Cerebellar nuclear complex (tissue), 1 donor: Measurements from ENCODE around the gene IFT81.
"Not testable (repeated sequence)": the region's sequence is repeated elsewhere in the genome, so short reads cannot be mapped to it uniquely, and the experiment has no call there.

Source experiments
- DNase-seq, 2 experiments: peaks; one replicate each; lab custom pipeline; 2025; lab: John Stamatoyannopoulos, UW

The IFT81 gene

DNA sequence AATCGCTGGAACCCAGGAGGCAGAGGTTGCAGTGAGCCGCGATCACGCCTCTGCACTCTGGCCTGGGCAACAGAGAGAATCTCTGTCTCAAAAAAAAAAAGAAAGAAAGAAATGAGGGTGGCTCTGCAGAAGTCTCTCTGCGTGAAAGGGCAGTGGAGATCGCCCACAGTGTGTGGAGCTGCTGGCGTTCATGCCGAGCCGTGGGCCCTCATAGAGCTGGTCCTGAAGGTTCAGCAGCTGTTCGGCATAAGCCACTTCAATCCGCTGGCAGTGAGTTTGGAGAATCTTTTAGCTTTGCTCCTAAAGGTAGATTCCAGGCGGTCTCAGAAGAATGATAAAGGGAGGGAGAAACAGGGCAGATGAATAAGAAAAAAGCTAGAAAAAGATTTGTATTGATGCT lies 120.2 kb downstream of the IFT81 start:
- DNase-seq, result no peak

DNA sequence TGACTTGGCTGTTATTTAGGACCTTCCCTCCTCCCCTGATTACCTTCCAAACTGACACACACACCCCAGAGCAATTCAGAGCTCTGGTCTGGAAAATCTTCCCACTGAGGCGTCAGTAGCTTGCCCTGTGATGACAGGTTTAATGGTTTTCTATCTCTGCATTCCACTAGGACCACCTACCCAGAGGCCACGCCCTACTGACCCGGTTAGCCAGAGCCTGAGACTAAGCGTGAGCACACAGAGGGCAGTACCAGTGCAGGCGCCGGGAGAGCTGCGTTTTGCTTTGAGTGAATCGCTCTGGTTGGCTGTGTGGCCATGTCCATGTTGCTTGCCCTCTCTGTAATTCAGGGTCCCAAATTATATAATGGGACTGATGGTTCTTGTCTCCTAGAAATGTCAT lies 120.7 kb downstream of the IFT81 start:
- DNase-seq, result no peak

- no peak for DNase-seq
These were observed 121.2 kb downstream of the IFT81 start for GRCh38 chr12:110245369-110245772.

DNA sequence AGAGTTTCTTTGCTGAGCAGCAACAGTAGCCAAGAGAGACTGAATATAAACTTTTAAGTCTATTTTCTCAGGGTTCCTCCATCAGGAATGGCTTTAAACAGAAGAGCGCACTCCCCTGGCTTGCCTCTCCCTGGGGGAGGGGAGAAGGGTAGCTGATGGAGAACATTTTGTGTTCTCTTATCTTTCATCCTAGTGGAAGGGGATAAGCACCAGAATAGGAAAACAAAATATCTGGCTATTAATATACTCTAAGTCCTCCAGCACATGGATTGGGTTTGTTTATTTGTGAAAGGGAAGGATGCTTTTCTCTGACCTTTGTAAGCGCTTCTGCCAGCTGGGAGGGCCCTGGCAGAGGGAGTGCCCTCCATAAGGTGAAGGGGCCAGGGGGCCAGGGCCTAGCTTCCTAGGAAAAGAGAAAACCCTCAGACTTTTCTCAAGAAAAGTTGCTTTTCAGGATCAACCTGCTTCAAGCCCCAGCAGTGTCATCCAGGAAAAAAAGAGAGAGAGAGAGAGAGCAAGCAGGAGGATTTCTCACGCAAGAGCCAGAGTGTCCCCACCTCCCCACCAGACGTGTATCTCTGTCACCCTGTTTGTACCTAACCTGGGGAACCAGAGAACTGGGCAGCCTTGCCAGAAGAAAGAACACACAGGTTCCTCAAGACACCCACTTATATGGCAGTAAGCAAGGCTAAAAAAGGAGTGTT lies 122.6 kb downstream of the IFT81 start:
- no peak for DNase-seq

- no peak for DNase-seq
These were observed 123.4 kb downstream of the IFT81 start for GRCh38 chr12:110247340-110248095.

DNA sequence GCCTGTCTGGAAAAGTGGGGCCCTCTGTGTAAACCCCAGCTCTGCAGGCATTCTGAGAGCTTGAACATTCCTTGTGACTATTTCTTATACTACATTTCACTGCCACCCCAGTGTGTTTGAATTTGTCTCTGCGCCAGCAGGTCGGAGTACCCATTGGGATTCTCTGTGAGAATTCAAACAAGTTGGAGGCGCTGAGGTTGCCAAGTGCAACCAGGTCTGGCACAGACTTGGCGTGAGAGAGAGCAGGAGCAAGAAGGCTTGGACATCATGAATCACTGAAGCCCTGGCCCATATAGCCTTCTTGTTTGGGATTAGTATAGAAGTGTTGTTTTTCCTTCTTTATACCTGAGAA lies 123.9 kb downstream of the IFT81 start:
- no peak for DNase-seq

DNA sequence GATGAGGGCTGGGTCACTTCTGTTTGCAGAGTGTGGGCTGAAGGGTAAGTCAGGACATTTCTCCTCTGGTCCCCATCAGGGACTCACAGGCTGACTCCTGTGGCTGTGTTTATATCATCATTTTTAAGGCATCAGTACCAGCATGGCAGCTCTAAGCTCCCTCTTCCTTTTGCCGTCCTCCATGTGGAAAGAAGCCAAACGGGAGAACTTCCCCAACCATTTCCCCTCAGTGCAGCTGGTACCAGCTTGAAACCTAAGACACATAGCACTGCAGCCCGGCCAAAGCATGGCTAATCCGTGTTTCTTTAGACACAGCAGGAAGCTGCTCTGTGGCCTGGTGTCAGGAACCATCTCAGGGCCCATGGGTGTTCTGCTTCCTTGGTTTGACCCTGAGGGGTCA lies 124.9 kb downstream of the IFT81 start:
- DNase-seq, result no peak

- no peak for DNase-seq
These were observed 125.6 kb downstream of the IFT81 start for GRCh38 chr12:110249716-110250225.

DNA sequence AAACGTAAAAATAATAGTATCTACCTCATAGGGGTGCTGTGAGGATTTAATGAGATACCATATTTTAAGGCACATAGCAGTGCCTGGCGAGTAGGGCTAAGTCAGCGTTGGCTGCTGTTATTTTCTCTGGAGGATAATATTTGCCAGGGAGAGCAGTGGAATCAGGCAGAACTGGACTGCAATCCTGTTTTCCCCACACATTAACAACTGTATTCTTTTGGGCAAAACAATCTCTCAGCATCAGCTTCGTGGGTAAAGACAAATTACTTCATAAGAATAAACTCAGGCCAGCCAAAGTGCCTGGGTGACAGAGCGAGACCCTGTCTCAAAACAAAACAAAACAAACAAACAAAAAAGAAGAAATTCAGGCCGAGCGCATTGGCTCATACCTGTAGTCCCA lies 127.2 kb downstream of the IFT81 start:
- DNase-seq, result no peak

DNA sequence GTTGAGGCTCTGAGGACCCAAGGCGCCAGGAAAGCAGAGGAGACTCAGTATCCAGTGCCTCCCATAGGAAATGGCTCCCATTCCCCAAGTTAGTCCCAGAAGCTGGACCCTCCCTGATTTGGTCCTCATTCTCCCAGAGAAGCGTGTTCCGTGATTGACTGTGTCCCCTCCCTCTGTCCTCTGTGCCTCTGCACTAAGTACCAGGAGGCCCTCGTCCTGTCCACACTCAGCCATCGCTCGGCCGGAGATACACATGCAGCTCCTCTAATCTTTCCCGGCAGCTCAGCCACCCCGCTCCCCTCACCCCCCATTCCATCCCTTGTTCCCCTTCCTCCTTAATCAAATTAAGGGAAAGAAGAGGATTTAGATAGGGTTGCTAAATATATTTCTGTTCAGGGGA lies 128.6 kb downstream of the IFT81 start:
- no peak for DNase-seq

- DNase-seq, result no peak
These were observed 129.0 kb downstream of the IFT81 start for GRCh38 chr12:110253176-110253575.

- no peak for DNase-seq
These were observed 130.9 kb downstream of the IFT81 start for GRCh38 chr12:110254971-110255540.

GRCh38 chr12:110255890-110256456 lies 131.8 kb downstream of the IFT81 start:
- not testable (repeated sequence) for DNase-seq

DNA sequence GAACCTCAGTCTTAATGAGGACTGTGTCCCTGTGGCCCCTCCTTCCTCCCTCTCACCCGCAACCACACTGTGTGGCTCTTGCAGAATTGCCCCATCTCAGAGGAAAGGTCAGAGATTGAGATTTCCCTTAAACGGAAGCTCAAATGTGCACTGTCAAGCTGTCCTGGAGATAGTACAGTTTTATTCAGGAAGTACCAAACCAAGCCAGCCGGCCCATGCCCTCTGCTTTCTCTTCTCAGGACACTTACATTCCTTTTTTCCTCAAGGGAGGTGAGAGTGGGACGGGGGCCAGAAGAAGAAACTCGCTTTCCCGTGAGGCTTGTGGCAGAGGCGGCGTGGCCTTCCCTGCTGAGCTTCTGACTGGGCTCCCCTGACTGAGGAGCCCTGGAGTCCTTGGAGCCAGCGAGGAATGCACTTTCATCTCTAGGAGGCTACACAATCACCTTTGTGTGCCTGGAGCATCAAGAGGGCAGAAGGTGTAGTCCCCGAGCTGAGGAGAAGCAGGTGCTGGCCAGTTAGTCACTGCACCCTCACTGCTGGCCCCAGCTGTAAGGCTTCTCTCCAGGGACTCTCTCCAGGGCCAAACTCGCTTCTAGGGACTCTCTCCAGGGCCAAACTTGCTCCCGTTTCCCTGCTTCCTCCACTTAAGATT lies 132.7 kb downstream of the IFT81 start:
- DNase-seq, result no peak

DNA sequence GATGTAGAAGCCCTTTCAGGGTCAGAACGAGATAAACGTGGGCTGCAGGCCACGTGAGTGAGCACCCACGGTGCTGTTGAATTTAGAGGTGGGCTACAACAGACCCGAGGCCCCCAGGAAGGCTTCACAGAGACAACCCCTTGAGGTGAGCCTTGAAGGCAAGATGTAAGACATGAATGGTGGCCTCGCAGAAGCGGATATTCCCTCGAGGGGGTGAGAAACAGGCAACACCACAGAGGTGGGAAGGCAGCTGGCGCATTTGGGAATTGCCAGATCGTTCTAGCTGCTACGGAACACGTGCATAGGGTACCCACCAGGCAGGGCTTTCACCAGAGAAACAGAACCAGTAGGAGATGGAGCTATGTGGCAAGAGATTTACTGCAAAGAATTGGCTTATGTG lies 134.3 kb downstream of the IFT81 start:
- no peak for DNase-seq

GRCh38 chr12:110262442-110263388 lies 138.6 kb downstream of the IFT81 start:
- no peak for DNase-seq

DNA sequence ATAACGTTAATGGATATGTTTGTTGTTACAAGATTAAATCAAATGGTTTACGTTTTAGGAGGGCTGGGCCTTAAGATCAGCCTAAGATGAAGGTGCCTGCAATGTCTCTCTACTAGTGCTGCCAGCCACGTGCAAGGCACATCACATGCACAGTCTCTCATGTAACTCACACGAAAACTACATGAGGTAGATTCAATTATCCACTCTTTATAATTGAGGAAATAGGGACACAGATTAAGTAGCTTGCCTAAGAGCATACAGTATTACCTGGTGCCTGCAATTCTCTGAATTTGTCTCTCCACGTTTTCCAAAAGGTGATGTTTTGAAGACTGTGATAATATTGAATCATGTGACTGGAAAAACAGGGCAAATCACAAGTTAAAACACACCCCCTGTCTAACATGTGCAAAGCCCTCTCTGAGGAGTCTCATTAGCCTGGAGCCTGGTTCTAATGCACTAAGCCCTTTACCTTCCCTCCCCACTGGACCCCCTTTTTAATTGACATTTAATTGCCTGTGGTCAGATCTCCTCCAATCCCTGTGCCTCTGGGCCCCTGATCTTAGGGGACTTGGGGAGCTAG lies 142.3 kb downstream of the IFT81 start:
- DNase-seq, result no peak

DNA sequence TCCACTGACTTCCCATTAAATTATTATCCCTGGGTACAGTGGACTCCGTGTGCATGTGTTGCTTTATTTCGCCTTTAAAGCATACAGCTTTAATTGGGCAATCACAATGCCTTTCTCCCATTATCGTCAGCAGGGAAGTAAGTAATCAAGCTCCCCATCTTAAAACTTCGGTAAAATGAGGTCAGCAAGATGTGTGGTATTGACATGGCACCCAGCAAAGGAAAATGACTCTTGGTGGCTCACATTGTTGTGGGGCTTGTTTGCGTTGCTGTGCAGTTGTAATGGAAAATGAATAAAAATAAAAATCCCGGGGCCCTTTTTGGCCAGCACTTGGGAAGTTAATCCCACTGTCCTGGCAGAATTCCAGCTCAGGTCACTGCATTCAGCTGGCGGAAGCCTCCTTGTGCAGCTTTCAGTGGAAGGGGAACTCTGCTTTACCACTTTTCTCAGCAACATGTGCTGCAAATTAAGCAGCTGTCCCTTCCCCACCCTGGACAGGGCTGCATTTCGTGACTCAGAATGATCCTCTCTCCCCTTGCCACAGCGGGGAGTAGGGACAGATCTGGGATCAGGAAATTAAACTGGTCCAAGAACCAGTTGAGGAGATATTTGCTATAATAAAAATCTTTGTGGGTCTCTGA lies 142.9 kb downstream of the IFT81 start:
- no peak for DNase-seq
